Natural killer cell treated with Interleukin-12 subunit alpha and Interleukin-12 subunit beta and Interleukin-15 and Interleukin-18, amount 100 ng/mL, for 72 hours (primary cell): ENCODE measurements around the gene CHRDL1. TPM values are rescaled to one million over a fixed set of nuclear protein-coding genes. Genes with fewer than 3 reads are reported as not detected.
"Not testable (repeated sequence)": the region's sequence is repeated elsewhere in the genome, so short reads cannot be mapped to it uniquely, and the experiment has no call there.

Experiments used
- ATAC-seq, 2 donors: fragments of 150-1000 bp; cut with Tn5 transposase in 1 of 2; sonication (Bioruptor Pico), chemical (Tn5 transposase) in 1 of 2; 2 replicates each; pipeline ENCODE4 v1.10.0; 2021
- DNase-seq: peaks from one replicate; pipeline ENCODE4 v3.0.0; 2022; ENCODE audit warnings: low spot score
- H3K27ac Mint-ChIP-seq, 2 donors: 1 replicate in 1 of 2; 2 replicates in 1 of 2; pipeline ENCODE4 v1.8.0; 2022; ENCODE audit warnings: mixed read lengths in 2 of 2, mild to moderate bottlenecking in 1 of 2, moderate library complexity in 1 of 2
- H3K27me3 Mint-ChIP-seq, 2 donors: 1 replicate in 1 of 2; 2 replicates in 1 of 2; pipeline ENCODE4 v1.8.0; 2022; ENCODE audit warnings: mixed read lengths in 2 of 2
- H3K36me3 Mint-ChIP-seq: one replicate; pipeline ENCODE4 v1.8.0; 2022; ENCODE audit warnings: mixed read lengths
- H3K4me1 Mint-ChIP-seq, 2 donors: 1 replicate in 1 of 2; 2 replicates in 1 of 2; pipeline ENCODE4 v1.8.0; 2022; ENCODE audit warnings: low read depth in 2 of 2, mixed read lengths in 2 of 2, mild to moderate bottlenecking in 1 of 2
- H3K4me3 Mint-ChIP-seq: one replicate; pipeline ENCODE4 v1.8.0; 2022; ENCODE audit warnings: mixed read lengths
- H3K9me3 Mint-ChIP-seq: 2 replicates; pipeline ENCODE4 v1.8.0; 2022; ENCODE audit warnings: mixed read lengths
- total RNA-seq, 2 donors: library from RNA; stranded (reverse); gene quantifications; one replicate each; pipeline ENCODE4 v1.2.3, GENCODE V29; 2022

The CHRDL1 gene, protein sequence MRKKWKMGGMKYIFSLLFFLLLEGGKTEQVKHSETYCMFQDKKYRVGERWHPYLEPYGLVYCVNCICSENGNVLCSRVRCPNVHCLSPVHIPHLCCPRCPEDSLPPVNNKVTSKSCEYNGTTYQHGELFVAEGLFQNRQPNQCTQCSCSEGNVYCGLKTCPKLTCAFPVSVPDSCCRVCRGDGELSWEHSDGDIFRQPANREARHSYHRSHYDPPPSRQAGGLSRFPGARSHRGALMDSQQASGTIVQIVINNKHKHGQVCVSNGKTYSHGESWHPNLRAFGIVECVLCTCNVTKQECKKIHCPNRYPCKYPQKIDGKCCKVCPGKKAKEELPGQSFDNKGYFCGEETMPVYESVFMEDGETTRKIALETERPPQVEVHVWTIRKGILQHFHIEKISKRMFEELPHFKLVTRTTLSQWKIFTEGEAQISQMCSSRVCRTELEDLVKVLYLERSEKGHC
- not detected for total RNA-seq

DNA sequence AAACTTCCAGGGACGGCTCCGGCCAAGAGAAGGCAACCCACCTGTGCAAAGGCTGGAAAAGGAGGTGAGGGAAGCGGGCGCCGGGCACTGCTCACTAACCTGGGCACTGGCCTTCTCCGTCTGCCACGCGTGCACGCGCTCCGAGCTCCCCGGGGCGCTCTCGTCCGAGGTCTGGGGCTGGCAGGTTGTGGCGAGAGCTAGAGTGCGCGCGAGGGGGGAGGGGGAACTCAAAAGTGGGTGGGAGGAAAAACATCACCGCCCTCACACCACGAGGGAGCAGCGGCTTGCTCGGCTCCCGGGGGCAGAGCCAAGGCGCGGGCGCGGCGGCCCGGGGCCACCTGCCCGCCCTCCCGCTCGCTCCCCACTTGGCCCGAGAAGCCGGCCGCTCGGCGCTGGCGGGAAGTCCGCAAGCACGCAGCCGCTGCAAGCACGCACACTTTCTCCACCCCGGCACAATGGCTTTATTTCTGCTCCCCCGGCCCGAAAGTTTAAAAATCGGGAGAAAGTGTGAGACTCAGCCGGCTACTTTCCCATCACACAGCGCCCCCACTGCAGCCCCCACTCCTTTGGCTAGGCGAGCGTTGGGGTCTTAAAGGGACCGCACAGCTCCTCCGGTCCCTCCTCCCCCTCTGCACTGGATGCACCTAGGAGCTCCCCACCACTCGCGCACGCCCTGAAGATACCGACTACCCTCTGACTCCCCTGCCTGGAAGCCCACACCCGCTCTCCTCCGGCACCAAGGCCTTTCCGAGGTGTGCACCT is at the start of gene CHRDL1:
Gene CHRDL1 (minus strand): TSS at position 173 of the 762 bp plus-strand sequence. CDS start 3,636 bp downstream, outside the sequence.
- no peaks in the 10 kb centered on the region for H3K4me1 Mint-ChIP-seq
- no peaks in the 10 kb centered on the region for H3K9me3 Mint-ChIP-seq
- ATAC-seq (peak in 1 of 2 donors; percentile 48), DNase-seq (no peak)
- H3K4me3 Mint-ChIP-seq: no peak within 1 kb of the TSS
- H3K27me3 Mint-ChIP-seq: peaks cover 6 to 26% of the 10 kb centered on the region in 2 donors
- no peak within 1 kb of the TSS for H3K27ac Mint-ChIP-seq
- H3K36me3 Mint-ChIP-seq: no peaks in the 10 kb centered on the region

DNA sequence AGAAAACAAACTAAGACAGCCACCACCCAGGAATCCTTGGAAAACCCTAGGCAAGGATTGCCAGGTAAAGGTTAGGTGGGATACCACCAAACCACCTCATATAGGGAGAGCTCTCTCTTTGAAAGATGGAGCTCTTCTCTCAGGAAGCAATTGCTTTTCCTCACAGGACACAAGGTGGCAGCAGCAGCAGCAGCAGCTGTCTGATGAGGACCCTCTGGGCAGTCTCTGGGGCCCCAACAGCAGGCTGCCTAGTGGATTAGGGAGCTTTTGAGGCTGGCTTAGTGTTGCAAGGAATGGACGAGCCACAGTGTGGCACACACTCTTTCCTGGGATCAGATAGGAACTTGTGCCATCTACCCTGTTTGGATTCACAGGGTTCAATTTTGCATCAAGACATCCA is 41.4 kb upstream of the CHRDL1 start:
- ATAC-seq: no peak
- Mint-ChIP-seq H3K9me3 (no peaks in the 10 kb centered on the region), H3K36me3 (no peaks in the 10 kb centered on the region), H3K27me3 (peaks cover 0 to 10% of the 10 kb centered on the region in 2 donors), H3K4me3 (no peak overlapping the region), H3K27ac (no peak overlapping the region), H3K4me1 (no peaks in the 10 kb centered on the region)
- no peak for DNase-seq

DNA sequence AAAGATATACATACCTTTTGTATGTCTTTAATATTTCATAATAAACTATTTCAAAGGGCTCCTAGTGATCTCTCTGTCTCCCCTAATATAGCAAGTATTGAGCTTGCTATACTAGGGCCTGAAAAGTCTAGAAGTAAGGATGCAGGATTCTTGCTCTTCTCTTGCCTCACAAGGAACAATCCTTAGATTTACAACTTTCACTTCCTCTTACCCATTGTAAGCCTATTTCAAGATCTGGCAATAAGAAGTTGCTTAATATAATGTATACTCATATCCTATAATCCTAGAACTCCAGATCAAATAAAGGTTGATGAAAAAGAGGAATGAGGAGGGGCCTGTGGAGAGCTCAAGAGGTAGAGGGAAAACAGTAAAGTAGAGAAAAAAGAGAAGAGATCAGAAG is 40.8 kb upstream of the CHRDL1 start:
- H3K27ac Mint-ChIP-seq: no peak overlapping the region
- no peaks in the 10 kb centered on the region for H3K36me3 Mint-ChIP-seq
- peaks cover 0 to 8% of the 10 kb centered on the region in 2 donors for H3K27me3 Mint-ChIP-seq
- no peaks in the 10 kb centered on the region for H3K4me1 Mint-ChIP-seq
- H3K4me3 Mint-ChIP-seq: no peak overlapping the region
- no peaks in the 10 kb centered on the region for H3K9me3 Mint-ChIP-seq
- DNase-seq (no peak), ATAC-seq (no peak)

DNA sequence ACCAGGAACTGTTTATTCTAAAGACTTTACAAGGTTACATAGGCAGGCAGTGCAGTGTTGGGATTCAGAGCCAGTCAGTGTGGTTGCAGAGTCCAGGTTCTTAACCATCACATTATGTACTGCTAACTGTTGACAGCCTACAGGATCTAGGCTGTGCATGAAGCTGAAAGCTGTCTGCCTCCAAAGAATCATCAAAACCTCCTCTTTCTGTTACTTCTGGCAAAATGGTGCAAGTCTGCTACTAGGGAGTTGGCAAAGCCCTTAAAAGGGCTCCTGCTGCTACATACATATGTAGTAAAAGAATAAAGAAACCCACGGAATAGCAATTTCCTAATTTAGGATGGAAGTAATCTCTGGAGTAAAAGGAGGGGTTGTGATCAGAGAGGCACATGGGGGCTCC is 40.4 kb upstream of the CHRDL1 start:
- Mint-ChIP-seq H3K36me3 (no peaks in the 10 kb centered on the region), H3K27me3 (peaks cover 0 to 8% of the 10 kb centered on the region in 2 donors), H3K27ac (no peak overlapping the region), H3K9me3 (no peaks in the 10 kb centered on the region), H3K4me3 (no peak overlapping the region), H3K4me1 (no peaks in the 10 kb centered on the region)
- DNase-seq (no peak), ATAC-seq (no peak)

DNA sequence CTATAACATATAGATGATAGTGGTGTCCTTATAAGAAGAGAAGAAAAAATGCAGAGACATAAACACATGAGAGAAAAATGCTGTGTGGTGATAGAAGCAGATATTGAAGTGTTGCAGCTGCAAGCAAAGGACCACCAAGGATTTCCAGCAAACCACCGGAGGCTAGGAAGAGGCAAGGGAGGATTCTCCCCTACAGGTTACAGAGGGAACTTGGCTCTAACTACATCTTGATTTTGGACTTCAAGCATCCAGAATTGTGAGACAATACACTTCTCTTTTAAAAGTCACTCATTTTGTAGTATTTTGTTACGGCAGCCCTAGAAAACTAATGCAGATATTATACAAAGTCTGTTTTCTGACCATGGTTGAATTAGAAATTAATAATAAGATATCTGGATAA is 30.4 kb upstream of the CHRDL1 start:
- Mint-ChIP-seq H3K9me3 (no peaks in the 10 kb centered on the region), H3K4me3 (no peak overlapping the region), H3K36me3 (no peaks in the 10 kb centered on the region), H3K27me3 (peaks cover 0 to 8% of the 10 kb centered on the region in 2 donors), H3K4me1 (no peaks in the 10 kb centered on the region), H3K27ac (no peak overlapping the region)
- DNase-seq (no peak), ATAC-seq (no peak)

DNA sequence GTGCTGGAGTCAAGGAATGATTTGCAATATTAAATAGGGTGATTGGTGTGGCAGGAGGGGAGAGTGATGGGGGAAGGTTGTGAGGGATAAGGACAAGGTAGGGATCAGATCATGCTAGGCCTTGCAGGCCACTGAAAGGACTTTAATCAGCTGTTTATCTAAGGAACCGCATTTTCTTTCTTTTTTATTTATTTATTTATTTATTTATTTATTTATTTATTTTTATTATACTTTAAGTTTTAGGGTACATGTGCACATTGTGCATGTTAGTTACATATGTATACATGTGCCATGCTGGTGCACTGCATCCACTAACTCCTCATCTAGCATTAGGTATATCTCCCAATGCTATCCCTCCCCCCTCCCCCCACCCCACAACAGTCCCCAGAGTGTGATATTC is 20.9 kb upstream of the CHRDL1 start:
- not testable (repeated sequence) for H3K4me3 Mint-ChIP-seq, H3K4me1 Mint-ChIP-seq, ATAC-seq, DNase-seq, H3K27me3 Mint-ChIP-seq, H3K36me3 Mint-ChIP-seq, H3K9me3 Mint-ChIP-seq, H3K27ac Mint-ChIP-seq

DNA sequence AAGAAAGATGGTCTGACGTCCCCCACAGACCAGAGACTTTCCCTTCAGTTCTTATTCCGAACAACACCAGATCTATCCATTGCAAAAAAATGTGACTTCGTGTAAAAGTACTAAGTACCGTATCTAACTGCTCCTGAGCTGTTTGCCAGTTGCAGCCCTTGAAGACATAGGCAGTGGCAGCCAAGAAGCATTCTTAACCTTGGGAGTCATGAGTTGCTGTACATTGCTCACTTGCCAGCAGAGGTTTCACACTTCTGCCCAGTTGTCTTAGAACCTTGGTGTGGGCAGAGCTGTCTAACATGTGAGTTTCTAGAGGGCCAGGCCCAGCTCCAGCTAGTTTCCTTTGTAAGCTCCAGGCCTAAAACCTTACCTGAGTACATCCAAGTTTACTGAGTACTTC is 10.5 kb upstream of the CHRDL1 start:
- DNase-seq (no peak), ATAC-seq (no peak)
- no peak overlapping the region for H3K27ac Mint-ChIP-seq
- H3K36me3 Mint-ChIP-seq: no peaks in the 10 kb centered on the region
- H3K27me3 Mint-ChIP-seq: peaks cover 0 to 14% of the 10 kb centered on the region in 2 donors
- H3K4me3 Mint-ChIP-seq: no peak overlapping the region
- H3K9me3 Mint-ChIP-seq: no peaks in the 10 kb centered on the region
- H3K4me1 Mint-ChIP-seq: no peaks in the 10 kb centered on the region

DNA sequence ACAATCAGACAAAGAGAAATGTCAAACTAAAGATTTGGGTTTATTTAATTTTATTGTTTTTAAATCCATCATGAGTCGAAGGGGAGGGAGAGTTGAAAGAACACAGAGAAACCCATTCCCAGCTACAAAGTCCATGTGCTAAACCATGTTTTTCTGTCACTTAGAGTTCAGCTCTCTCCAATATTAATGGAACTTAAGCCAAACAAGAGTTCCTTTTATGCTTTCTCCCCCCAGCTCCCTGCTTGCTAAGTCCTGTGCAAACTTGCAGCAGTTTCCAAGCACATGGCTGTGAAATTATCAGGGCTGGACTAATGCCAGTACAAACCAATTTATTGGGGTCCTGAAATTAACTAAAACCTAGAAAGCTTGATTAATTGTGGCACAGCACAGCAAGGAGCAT is 9.7 kb upstream of the CHRDL1 start:
- no peak for ATAC-seq
- peaks cover 0 to 16% of the 10 kb centered on the region in 2 donors for H3K27me3 Mint-ChIP-seq
- no peaks in the 10 kb centered on the region for H3K36me3 Mint-ChIP-seq
- no peak overlapping the region for H3K27ac Mint-ChIP-seq
- H3K9me3 Mint-ChIP-seq: no peaks in the 10 kb centered on the region
- DNase-seq: no peak
- no peaks in the 10 kb centered on the region for H3K4me1 Mint-ChIP-seq
- no peak overlapping the region for H3K4me3 Mint-ChIP-seq

DNA sequence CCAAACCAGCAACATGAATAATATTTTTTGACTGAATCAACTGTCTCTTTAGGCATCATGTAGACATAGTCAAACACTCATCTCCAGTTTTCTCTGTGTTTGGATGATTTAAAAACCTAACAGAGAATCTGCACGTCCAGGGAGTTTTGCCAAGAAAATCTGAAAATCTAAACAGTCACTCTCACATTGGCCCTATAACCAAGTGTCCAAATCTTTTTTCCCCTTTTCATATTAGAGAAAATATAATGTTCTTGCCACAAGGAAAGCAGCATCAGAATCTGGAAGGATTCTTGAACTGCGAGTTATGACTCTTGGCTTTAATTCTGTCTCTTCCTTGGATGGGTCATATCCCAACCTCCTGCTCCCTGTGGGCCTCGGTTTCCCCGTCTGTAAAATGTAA is 8.8 kb upstream of the CHRDL1 start:
- no peak for DNase-seq

DNA sequence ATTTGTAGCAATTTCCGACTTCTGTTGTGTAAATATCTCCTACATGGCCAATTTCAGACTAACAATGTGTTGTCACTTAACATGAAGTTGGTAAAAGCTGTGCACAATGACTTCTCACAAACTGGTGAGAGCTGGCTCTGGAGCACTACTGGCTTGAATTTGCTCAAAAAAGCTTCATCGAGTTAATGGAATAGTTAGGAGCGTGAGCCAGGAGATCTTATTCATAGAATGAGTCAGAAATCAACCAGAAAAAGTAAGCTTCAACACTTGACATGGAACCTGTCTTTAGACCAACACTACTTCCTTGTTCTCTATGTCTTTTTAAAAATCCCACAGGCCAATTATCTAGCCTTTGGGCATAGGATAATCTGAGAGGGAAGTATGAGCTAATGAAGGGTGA is 7.9 kb upstream of the CHRDL1 start:
- H3K27ac Mint-ChIP-seq: no peak overlapping the region
- no peak for ATAC-seq
- no peaks in the 10 kb centered on the region for H3K9me3 Mint-ChIP-seq
- no peaks in the 10 kb centered on the region for H3K36me3 Mint-ChIP-seq
- no peak overlapping the region for H3K4me3 Mint-ChIP-seq
- H3K4me1 Mint-ChIP-seq: no peaks in the 10 kb centered on the region
- peaks cover 3 to 14% of the 10 kb centered on the region in 2 donors for H3K27me3 Mint-ChIP-seq
- DNase-seq: no peak

More for the DNA sequence above, 8.8 kb upstream of the CHRDL1 start:
- Mint-ChIP-seq H3K4me1 (no peaks in the 10 kb centered on the region), H3K36me3 (no peaks in the 10 kb centered on the region), H3K4me3 (no peak overlapping the region), H3K27ac (no peak overlapping the region), H3K9me3 (no peaks in the 10 kb centered on the region), H3K27me3 (peaks cover 0 to 15% of the 10 kb centered on the region in 2 donors)
- no peak for ATAC-seq

DNA sequence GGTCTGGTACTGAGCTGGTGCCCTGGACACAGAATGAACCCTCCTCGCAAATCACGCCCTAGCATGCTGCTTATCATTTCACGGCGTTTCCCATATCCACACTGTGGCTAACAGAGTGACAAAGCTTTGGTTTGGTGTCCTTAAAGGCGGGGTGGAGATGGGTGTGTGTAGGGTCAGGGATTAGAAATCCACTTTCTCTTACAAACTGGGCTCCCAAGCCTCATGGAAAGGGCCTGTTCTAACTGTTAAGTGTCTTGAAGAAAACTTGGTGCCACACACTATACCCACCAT is 735 bp upstream of the CHRDL1 start:
- H3K4me3 Mint-ChIP-seq: no peak overlapping the region
- H3K9me3 Mint-ChIP-seq: no peaks in the 10 kb centered on the region
- ATAC-seq (no peak), DNase-seq (no peak)
- peaks cover 6 to 26% of the 10 kb centered on the region in 2 donors for H3K27me3 Mint-ChIP-seq
- H3K27ac Mint-ChIP-seq: no peak overlapping the region
- H3K36me3 Mint-ChIP-seq: no peaks in the 10 kb centered on the region
- H3K4me1 Mint-ChIP-seq: no peaks in the 10 kb centered on the region

DNA sequence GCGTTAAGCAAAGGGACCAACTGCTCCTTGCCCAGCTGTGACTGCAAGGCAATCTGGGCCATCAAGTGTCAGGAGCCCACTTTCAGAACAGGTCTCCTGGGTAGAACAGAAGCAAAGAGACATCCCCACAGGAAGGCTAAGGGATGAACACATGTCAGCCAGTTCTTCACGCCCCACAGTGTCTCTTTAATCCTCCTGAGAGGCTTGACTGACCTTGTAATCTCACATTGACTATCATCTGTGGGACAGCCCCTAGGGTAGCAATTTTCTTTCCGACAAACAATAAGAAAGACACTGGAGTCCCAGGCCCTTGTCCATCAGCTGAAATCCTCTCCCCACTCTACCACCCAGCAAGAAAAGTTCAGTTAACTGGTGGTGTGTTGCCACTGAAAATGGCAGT is 1.0 kb downstream of the CHRDL1 start:
- Mint-ChIP-seq H3K4me1 (no peaks in the 10 kb centered on the region), H3K36me3 (no peaks in the 10 kb centered on the region), H3K9me3 (no peaks in the 10 kb centered on the region), H3K27me3 (peaks cover 6 to 26% of the 10 kb centered on the region in 2 donors), H3K4me3 (no peak overlapping the region), H3K27ac (no peak overlapping the region)
- ATAC-seq (no peak), DNase-seq (no peak)

DNA sequence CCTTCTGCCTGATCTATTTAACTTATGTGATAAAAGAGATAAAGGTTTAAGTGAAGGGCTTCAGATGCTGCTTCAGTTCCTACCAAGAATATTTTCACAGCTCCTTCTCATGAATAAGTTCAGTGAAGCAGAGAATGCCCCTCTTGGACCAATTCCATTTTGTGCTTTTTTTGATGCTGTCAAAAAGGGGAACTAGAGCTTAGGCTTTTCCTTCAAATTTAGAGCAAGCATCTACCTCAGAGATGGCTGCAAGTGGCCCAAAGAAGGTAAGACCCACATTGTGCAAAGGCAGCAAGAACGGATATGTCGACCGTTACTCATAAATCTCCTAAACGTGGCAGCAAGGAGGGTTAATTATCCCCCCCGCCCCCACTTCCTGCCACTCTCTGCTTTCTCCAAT is 4.5 kb downstream of the CHRDL1 start:
- no peaks in the 10 kb centered on the region for H3K36me3 Mint-ChIP-seq
- H3K4me3 Mint-ChIP-seq: no peak overlapping the region
- peaks cover 0 to 20% of the 10 kb centered on the region in 2 donors for H3K27me3 Mint-ChIP-seq
- no peaks in the 10 kb centered on the region for H3K4me1 Mint-ChIP-seq
- ATAC-seq (no peak), DNase-seq (no peak)
- H3K27ac Mint-ChIP-seq: no peak overlapping the region
- H3K9me3 Mint-ChIP-seq: no peaks in the 10 kb centered on the region

DNA sequence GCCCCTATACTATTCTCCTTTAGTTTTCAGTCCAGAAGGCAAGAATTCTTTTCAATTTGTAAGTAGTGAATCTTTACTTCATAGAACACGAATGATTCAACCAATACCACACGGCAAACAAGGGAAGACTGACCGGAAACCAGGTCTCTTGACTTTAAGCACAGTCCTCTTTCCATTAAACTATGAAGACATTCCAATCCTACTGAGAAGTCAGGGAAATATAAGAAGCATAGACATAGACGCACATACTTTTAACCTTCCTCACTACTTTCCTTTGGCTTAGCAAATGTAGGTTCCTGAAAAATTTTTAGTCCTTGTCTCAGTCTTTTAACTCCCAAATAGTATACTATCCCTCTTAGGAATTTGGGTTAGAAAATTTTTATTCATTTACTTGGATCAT is 9.1 kb downstream of the CHRDL1 start:
- Mint-ChIP-seq H3K36me3 (no peaks in the 10 kb centered on the region), H3K27ac (no peak overlapping the region), H3K4me3 (no peak overlapping the region), H3K9me3 (no peaks in the 10 kb centered on the region), H3K4me1 (no peaks in the 10 kb centered on the region), H3K27me3 (peaks cover 0 to 10% of the 10 kb centered on the region in 2 donors)
- ATAC-seq: no peak
- no peak for DNase-seq
